Measurements from ENCODE around the gene BTRC.

Gene BTRC

DNA sequence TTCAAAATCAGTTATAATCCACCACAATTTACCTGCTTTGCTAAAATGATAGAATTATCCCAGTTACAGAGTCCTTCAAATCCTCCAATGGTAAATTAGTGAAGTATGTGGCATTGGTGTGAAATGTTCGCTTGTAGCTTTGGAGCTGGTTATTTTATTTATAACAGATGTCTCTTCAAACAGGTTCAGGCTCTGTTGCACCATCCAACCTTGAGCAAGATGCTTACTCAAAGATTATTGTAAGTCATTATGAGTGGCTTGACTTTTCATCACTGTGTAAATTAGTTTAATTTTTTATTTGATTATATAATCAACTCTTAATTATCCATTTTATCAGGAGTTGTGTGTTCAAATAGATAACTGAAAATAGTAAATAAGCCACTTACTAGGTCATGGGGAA lies 99.4 kb downstream of the BTRC start:
- Histone ChIP-seq H3K27me3 (ENCODE audit: insufficient read depth, low read depth, severe bottlenecking) (no peaks in the 10 kb centered on the region), H3K36me3 (no peaks in the 10 kb centered on the region), H3K9me3 (ENCODE audit: severe bottlenecking) (no peaks in the 10 kb centered on the region), H3K4me3 (ENCODE audit: low read depth, low read length) (no peak overlapping the region), H3K27ac (peak overlapping the region; percentile 56)
- TF ChIP-seq, protein P1, sequence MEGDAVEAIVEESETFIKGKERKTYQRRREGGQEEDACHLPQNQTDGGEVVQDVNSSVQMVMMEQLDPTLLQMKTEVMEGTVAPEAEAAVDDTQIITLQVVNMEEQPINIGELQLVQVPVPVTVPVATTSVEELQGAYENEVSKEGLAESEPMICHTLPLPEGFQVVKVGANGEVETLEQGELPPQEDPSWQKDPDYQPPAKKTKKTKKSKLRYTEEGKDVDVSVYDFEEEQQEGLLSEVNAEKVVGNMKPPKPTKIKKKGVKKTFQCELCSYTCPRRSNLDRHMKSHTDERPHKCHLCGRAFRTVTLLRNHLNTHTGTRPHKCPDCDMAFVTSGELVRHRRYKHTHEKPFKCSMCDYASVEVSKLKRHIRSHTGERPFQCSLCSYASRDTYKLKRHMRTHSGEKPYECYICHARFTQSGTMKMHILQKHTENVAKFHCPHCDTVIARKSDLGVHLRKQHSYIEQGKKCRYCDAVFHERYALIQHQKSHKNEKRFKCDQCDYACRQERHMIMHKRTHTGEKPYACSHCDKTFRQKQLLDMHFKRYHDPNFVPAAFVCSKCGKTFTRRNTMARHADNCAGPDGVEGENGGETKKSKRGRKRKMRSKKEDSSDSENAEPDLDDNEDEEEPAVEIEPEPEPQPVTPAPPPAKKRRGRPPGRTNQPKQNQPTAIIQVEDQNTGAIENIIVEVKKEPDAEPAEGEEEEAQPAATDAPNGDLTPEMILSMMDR (IDR thresholded peaks at IDR 0.05; ENCODE audit: low read depth, low read length), result no peak
- no peak for DNase-seq

DNA sequence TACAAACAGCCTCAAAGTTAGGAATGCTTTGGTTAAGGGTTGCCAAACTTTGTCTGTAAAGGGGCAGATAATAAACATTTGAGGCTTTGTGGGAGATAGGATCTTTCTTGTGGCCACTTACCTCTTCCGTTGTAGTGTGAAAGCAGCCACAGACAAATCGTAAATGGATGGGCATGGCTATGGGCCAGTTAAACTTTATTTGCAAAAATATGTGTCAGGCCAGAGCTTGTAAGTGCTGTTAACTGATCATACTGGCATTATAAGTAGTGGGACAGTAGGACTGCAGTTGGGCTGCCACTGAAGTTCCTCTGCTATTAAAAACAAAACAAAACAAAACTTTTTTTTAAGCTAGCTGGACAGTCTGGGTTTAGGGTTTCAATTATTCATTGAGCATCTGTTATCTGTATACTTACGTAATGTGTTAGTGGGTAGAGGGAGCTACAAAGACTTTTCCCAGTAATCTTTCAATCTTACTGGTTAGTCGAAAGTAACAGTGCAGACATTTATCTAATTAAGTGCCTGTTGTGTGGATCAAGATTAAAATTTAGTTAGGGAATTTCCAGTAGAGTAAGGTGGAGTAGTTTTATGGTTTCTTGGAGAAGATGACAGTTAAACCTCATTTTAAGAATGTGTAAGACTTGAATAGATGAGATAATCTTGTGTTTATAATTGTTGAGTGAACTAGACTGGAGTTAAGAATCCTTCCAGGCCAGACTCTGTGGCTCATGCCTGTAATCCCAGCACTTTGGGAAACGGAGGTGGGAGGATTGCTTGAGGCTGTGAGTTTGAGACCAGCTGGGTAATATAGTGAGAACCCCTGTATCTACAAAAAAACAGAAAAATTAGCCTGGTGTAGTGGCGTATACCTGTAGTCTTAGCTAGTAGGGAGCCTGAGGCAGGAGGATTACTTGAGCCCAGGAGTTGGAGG lies 100.1 kb downstream of the BTRC start:
- peak overlapping the region; percentile 56 for H3K27ac ChIP-seq
- DNase-seq, result peak; percentile 60
- H3K4me3 ChIP-seq (ENCODE audit: low read depth, low read length), result no peak overlapping the region
- no peaks in the 10 kb centered on the region for H3K36me3 ChIP-seq
- H3K27me3 ChIP-seq (ENCODE audit: insufficient read depth, low read depth, severe bottlenecking), result no peaks in the 10 kb centered on the region
- no peaks in the 10 kb centered on the region for H3K9me3 ChIP-seq (ENCODE audit: severe bottlenecking)
- TF ChIP-seq, protein P1 (IDR thresholded peaks at IDR 0.05; ENCODE audit: low read depth, low read length), result no peak

DNA sequence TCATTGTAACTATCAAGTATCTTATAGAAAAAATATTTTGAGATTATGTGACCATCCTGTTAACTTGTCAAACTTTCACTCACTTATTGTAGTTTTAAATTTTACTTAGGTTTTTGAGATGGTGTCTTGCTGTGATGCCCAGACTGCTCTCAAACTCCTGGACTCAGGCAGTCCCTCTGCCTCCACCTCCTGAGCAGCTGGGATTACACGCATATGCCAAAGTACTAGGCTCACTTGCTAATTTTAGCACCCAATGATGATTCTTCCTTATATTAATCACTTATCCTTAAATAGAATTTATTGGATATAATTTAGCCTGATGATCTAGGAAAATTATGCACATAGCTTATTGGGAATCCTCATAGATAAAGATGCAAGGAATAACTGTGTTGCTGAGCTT lies 104.9 kb downstream of the BTRC start:
- Histone ChIP-seq H3K4me3 (ENCODE audit: low read depth, low read length) (no peak overlapping the region), H3K27ac (no peak overlapping the region), H3K36me3 (peaks cover 6% of the 10 kb centered on the region), H3K27me3 (ENCODE audit: insufficient read depth, low read depth, severe bottlenecking) (no peaks in the 10 kb centered on the region), H3K9me3 (ENCODE audit: severe bottlenecking) (no peaks in the 10 kb centered on the region)
- TF ChIP-seq, protein P1 (IDR thresholded peaks at IDR 0.05; ENCODE audit: low read depth, low read length), result no peak
- no peak for DNase-seq

DNA sequence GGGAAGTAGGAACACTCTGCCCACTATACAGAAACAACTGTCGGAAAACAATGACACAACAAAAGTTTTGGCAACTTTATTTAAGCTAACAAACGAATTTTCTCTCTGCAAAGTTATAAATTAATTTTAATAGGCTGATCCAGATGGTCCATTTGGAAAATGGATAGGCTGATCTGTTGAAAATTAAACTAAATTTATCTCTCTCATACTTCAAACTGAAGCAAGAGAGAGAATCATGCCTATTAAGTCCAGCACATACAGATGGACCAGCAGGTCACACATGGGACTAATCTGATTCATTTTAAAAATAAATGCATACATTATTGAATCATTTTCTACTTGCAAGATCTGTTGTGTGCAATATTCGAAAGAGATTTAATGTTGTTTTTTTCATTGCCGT lies 110.1 kb downstream of the BTRC start:
- TF ChIP-seq, protein P1 (IDR thresholded peaks at IDR 0.05; ENCODE audit: low read depth, low read length), result no peak
- no peaks in the 10 kb centered on the region for H3K27me3 ChIP-seq (ENCODE audit: insufficient read depth, low read depth, severe bottlenecking)
- H3K27ac ChIP-seq, result peak overlapping the region; percentile 40
- H3K36me3 ChIP-seq, result peaks cover 6% of the 10 kb centered on the region
- H3K4me3 ChIP-seq (ENCODE audit: low read depth, low read length), result no peak overlapping the region
- no peaks in the 10 kb centered on the region for H3K9me3 ChIP-seq (ENCODE audit: severe bottlenecking)
- no peak for DNase-seq

DNA sequence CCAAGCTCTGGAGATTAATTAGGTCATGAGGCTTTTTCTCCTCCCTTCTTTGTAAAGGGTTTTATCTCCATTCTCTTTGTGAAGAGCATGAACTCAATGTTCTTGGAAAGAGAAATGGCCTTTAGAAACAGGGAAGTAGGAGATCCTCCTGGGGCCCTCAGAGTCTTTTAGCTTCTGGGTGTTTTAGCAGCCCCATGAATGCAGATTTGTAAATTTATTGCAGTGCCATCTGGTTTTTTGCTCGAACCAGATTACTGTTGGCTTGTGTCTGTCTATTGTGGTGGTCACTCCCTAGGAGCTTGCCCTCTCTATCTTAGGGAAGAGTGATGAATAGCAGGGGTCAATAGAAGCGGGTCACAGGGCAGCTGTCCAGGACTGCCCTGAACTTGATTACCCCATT lies 110.6 kb downstream of the BTRC start:
- peak overlapping the region; percentile 92 for H3K27ac ChIP-seq
- TF ChIP-seq, protein P1 (IDR thresholded peaks at IDR 0.05; ENCODE audit: low read depth, low read length), result no peak
- no peak for DNase-seq
- H3K9me3 ChIP-seq (ENCODE audit: severe bottlenecking), result no peaks in the 10 kb centered on the region
- no peaks in the 10 kb centered on the region for H3K27me3 ChIP-seq (ENCODE audit: insufficient read depth, low read depth, severe bottlenecking)
- peaks cover 6% of the 10 kb centered on the region for H3K36me3 ChIP-seq
- no peak overlapping the region for H3K4me3 ChIP-seq (ENCODE audit: low read depth, low read length)

Data from WERI-Rb-1 (cell line).